Measurements from ENCODE around the gene COL13A1.

The COL13A1 gene

GRCh38 chr10:69825604-69826003 is 23.9 kb downstream of the COL13A1 start:
- DNase-seq = no peak

- no peak for DNase-seq
Measured at GRCh38 chr10:69826094-69826493, 24.4 kb downstream of the COL13A1 start.

- no peak for DNase-seq
Measured at GRCh38 chr10:69826789-69827554, 25.3 kb downstream of the COL13A1 start.

GRCh38 chr10:69828144-69828870 is 26.6 kb downstream of the COL13A1 start:
- no peak for DNase-seq

- no peak for DNase-seq
Measured at GRCh38 chr10:69829775-69830174, 28.1 kb downstream of the COL13A1 start.

- no peak for DNase-seq
Measured at GRCh38 chr10:69831231-69831855, 29.6 kb downstream of the COL13A1 start.

GRCh38 chr10:69835233-69835632 is 33.5 kb downstream of the COL13A1 start:
- DNase-seq = no peak

- peak; percentile 62 for DNase-seq
Measured at GRCh38 chr10:69835875-69836730, 34.4 kb downstream of the COL13A1 start.

GRCh38 chr10:69836731-69837030 is 35.0 kb downstream of the COL13A1 start:
- DNase-seq = no peak

- no peak for DNase-seq
Measured at GRCh38 chr10:69837261-69837660, 35.6 kb downstream of the COL13A1 start.

- DNase-seq = no peak
Measured at GRCh38 chr10:69838418-69838817, 36.7 kb downstream of the COL13A1 start.

- DNase-seq = no peak
Measured at GRCh38 chr10:69838853-69839252, 37.1 kb downstream of the COL13A1 start.

- DNase-seq = no peak
Measured at GRCh38 chr10:69839696-69840345, 38.1 kb downstream of the COL13A1 start.

GRCh38 chr10:69840773-69841172 is 39.1 kb downstream of the COL13A1 start:
- no peak for DNase-seq

GRCh38 chr10:69842020-69842419 is 40.3 kb downstream of the COL13A1 start:
- DNase-seq = no peak

- DNase-seq = no peak
Measured at GRCh38 chr10:69842882-69843281, 41.2 kb downstream of the COL13A1 start.

- no peak for DNase-seq
Measured at GRCh38 chr10:69843923-69844322, 42.2 kb downstream of the COL13A1 start.

- no peak for DNase-seq
Measured at GRCh38 chr10:69844698-69845097, 43.0 kb downstream of the COL13A1 start.

- DNase-seq = no peak
Measured at GRCh38 chr10:69845574-69846292, 44.0 kb downstream of the COL13A1 start.

GRCh38 chr10:69846293-69846921 is 44.7 kb downstream of the COL13A1 start:
- no peak for DNase-seq

GRCh38 chr10:69847458-69847857 is 45.8 kb downstream of the COL13A1 start:
- no peak for DNase-seq
